Measurements from ENCODE around the gene FOXN3.
A peak's percentile ranks its signal among the peaks of the same experiment; 100 is the strongest.

Gene FOXN3

DNA sequence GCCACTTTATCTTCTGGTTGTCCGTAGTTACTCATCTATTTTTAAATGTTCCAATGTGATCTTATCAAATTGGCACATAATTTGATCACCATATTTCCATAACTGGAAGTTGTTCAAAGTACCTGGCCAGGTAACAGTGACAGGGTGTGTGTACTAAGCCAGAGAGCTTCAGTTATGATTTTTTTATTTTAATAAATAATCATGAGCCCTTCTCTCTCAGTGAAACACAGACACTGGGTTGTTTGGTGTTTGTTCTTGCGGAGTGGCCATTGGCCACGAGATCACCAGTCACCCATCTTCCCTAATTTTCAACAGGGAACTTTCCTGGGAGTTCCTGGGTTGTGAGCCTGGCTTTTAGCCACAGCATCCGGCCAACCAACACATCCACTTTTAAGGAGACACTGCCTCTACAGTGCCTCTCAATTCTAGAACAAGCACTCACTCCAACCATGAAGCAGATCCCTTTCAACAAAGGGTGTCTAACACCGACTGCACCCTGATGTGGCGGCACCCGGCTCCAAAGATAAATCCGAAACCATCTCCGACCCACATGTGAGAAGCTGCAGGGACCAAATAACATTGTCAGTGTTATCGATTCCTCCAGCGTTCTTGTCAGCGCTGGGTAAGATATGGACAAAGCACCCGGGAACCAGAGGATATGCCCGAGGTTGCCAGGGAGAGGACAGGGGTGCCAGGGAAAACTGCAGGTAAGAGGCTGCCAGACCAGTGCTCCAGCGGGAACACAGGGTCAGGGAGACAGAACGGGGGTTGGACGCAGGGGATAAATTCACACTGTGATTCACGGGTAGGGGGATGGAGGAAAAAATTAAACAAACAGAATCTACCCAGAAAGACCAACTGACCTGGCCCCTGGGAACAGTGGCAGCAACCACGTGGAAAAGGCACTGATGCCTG is 49.9 kb downstream of the FOXN3 start:
- DNase-seq: peak in 2 of 58 donors; percentile 10 to 16

DNA sequence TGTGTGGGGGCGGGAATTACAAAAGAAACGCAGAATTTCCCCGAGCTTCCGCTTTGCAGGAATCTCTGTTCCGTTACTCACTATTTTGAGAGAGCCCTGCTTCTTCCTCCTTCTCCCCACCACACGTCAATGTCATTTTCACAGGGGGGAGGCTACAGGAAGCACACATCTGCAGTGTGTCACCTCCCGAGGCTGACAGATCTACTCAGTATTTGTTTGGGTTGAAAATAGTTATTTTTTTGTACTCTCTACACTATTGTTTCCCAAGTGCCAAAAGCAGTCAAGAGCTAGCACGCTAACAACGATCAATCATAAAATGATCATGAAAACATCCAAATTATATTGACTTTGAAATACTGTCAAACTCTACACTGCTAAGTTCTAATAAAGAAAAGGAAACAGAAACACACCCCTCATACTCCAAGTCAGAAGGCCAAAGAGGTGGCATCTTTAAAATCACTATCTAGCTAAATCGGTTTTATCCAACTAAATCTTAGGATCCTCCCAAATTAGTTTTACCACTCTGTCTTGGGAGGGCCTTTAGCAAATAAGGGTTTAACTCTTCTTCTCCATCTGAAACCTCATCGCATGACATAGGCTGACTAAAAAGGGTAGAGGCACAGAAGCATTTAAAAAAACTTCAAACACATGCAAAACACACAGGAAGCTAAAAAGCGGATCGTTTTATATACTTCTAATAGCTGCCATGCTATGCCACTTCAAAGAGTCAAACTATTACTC is 51.8 kb downstream of the FOXN3 start:
- DNase-seq: peak in 3 of 58 donors; percentile 13 to 27 (median 22)

DNA sequence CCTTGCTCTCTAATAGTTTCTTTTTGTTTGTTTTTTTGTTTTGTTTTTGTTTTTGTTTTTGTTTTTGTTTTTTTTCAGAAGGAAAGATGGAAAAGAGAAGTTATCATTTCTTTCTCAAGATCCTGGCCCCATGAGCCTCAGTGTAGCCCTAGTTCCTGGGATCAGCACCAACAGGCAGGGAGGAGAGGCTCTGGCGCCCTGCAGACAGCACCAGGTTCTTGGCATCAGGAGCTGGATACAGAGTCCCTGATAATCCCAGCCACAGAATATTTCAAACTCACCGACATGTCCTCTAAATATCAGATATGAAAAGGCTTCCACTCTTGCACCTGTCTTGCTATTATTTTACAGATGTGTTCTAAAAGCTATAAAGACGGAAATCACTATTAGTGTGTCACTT is 52.7 kb downstream of the FOXN3 start:
- DNase-seq: no peak

DNA sequence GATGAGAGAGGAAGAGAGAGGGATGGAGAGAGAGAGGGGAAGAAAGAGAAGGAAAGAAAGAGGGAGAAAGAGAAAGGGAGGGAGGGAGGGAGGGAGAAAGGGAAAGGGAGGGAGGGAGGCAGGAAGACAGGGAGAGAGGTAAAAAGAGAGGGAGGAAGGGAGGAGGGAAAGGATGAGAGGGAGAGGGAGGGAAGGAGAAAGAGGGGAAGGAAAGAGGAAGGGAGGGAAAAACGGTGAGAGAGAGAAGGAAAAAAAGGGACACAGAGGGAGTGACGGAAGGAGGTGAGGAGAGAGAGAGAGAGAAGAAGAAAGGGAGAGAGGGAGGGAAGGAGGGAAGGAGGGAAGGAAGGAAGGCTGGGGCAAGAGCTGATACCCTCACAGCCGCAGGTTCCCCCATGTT is 56.8 kb downstream of the FOXN3 start:
- DNase-seq: no peak

DNA sequence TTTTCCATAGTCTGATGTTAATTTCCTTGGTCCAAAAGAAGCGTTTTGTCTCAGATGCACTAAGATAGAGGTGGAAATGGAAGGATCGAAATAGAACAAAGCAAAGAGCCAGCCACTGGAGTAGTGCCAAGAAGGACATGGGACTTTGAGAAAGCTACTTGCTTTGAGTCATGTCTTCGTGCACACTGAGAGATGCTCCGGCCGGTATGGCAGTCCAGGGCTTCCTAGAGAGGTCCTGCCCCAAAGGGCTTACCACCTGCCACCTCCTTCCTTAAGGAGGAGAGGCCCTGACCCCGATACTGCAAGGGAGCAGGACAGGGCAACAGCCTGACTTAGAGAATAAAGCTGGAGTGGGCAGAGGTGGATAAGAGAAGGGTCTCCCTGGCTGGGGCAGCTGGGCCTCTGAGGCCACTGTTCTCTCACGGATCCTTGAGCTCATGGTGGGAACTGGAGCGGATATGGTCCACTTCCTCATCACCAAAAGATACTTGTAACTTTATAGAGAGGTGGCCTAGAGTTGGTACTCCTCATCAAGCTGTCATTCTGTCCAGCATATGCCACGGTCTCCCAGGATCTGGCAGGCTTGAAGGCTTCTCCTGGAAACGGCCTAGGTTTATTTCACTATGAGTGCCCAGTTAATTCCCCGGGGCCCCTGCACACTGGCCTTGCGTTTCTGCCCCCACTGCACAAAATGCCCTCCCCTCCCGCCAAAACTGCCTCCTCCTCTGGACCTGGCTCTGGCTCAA is 57.4 kb downstream of the FOXN3 start:
- DNase-seq: peak in 12 of 58 donors; percentile 11 to 53 (median 27)

DNA sequence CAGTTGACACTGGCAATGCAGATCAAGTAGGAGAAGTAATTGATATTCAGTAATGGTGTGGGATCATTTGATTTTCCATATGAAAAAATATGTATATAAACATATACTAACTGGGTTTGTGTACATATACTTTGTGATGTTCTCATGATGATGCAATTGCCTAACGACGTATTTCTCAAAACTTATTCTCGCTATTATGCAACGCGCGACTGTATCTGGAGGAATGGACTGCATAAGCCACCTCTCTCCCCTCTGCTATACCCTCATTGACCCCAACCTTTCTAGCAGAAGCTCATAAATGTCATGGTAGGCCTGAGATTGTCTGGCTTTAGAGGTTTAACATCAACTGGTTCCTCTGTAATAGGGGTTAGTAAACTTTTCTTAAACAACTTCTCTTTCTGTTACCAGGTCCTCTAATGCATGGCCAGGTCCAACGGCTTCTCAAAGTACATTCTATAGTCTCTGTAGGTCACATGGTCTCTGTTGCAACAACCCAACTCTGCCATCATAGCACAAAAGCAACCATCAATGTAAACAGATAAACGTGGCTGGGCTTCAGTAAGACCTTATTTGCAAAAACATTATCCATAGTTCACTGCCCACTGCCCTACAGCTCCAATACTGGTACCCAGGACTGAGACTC is 59.3 kb downstream of the FOXN3 start:
- DNase-seq: no peak

DNA sequence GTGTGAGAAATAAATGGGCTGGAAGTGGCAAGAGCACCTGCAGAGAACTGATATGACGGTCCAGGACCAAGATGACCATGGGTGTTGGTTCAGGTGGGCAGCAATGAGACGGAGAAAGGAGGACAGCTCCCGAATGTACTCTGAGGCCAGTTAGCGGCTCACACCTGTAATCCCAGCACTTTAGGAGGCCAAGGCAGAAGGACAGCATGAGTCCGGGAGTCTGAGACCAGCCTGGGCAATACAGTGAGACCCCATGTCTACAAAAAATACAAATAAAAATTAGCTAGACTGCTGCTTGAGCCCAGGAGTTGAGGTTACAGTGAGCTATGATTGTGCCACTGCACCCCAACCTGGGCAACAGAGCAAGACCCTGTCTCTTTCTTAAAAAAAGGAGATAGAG is 60.1 kb downstream of the FOXN3 start:
- no peak for DNase-seq

DNA sequence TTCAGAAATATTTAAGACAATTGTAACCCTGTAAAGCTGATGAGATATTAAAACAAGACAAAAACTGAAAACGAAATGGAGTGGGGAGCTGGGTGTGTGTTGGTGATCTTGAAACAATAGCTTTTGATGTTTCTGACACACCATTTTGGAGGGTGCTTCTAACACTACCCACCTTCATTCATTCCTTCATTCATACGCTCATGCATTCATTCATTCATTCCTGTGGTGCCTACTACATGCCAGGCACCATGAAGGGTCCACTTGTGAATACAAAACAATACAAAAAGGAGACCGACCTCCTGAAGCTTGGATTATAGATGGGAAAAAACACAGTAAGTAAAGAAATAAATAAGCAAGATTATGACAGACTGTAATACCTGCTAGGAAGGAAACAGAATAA is 60.5 kb downstream of the FOXN3 start:
- no peak for DNase-seq

DNA sequence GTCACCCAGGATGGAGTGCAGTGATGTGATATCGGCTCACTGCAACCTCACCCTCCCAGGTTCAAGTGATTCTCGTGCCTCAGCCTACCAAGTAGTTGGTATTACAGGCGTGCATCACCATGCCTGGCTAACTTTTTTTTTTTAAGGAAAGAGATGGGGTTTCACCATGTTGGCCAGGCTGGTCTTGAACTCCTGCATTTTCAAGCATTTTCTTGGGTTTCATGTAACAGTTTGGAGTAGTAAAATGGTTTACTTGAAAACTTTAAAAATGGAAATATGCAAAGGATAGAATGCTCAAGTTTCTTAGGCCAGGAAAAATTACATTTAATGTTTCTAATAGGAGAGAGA is 63.3 kb downstream of the FOXN3 start:
- DNase-seq: no peak

DNA sequence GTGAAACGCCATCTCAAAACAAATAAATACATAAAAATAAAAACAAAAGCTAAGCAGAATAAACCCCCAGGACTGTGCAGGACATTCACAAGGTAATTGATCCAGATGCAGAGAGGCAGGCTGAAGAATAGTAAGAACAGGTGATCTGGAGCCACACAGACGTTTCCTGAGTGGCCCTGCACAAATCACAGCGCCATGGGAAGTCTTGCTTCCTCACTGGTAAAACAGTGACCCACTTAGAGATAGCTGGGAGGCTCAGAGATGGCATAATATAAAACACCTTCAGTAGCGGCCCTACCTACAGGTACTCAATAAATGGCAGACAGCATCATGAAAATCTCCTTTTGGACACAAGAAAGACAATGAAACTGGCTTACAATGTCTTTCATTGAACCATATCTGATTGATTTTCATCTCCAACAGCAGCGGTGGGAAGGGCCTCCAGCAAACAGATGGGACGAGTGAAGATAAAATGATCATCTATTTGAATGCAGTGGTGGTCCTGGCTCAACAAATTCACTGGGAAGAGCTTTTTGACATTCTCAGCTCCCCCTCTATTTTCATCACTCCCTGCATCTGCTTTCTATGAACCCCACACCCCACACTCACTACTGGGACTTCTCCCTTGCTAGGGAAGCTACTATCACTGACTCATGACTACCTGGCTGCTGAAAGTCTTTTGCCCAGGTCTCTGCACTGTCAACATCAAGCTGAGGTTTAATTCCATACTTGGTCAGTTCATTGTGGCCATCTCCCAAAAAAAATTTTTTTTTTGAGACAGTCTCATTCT is 63.9 kb downstream of the FOXN3 start:
- DNase-seq: no peak

DNA sequence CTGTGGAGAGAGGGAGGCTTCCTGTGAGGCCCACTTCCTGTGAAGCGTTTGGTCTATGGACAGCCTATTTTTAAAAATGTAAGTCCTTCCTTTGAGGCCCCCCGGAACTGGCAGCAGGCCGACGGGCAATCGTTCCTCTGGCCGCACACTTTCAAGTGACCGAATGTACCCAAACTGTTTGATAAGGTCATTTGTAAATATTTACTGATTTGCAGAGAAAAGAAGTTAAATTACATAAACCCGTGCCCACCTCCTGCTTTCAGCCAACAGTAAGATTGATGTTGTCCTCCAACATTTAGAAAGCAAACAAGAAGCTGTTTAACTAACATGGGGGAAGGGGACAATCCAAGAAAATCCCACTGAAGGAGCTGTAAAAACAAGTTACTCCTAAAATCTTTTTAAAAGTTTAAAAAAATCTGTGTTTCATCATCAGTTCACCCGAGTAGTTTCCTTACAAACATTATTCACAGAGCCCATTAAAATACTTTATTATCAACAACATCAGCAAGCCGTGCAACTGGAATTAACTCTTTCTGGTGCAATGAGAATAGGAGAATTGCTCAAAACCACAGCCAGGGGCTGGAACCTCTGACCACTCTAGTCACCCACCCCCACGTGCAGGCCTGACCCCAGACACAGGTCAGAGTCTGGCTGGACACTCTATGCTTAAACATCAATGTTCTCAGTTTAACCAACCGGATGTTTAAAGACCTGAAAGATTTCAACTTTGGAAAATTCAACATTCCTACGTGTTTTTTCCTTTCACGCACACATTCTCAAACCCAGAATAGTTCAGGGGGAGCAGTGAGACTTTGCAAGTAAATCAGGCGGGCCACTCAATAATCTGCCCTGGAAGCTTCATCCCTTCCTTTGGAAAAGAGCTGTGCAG is 65.3 kb downstream of the FOXN3 start:
- DNase-seq: no peak

DNA sequence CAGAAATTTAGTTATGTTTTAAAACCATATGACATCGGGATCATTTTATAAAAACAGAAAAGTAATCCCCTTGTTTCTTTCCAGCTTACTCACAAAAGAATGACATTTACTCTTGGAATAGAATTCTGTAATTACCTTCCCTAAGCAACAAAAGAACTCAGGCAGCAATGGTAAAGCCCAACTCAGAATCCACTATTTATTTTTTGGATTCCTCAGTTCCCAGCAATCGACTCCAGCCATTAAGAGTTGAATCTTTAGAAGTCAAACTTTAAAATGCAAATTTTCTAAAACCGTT is 65.9 kb downstream of the FOXN3 start:
- DNase-seq: no peak

DNA sequence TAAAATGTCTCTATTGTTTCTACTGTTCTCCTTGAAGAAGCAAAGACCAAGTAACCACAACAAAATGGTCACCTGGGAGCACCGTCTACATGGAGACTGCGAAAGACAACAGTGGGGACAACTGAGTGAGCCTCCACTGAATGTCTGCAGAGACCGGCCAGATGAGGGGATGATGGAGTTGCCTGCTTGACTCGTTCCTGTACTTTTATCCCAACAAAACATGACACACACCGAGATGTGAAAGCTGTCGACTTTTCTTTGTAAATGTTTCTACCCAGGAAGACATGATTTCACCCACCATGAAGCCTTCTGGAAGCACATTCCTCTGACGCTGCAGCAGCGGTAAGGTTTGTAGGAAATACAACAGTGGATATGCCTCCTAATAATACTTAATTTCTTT is 66.9 kb downstream of the FOXN3 start:
- DNase-seq: no peak

DNA sequence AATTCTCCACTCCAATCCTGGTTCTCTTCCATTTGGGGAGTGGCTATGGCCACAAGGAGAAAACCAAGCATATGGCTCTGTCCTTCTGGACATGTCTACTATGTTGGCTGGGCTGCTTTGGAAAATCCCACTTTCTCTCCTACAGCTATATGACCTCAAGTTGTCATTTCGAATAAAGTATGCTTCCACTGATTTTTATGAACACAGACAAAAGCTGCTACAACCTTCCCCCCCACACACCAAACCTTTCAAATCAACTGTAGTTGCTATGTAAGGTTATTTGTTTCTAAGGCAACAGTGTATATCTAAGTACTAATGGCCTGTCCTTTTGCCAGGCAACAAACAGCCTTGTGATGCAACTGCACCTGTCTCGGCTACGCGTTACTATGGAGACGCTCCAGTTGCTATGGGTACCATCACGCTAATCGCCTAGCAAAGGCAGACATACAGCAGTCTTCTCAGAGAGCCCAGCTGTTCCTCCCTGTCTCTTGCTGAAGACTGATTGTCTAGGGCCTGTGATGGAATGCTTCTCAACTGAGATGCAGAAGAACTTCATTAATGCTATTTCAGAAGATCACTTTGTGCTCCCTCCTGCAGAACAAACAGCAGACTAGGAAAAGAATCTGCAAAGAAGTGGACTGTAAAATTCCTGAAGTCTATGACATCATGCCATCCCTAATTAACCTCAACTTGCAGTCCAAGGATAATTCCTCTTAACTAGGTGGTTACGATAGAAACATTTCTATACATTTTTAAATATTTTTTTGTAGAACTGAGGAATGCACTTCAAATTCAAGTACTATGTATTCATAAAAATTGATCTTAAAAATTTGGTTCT is 67.6 kb downstream of the FOXN3 start:
- peak in 50 of 58 donors; percentile 19 to 91 (median 70) for DNase-seq

DNA sequence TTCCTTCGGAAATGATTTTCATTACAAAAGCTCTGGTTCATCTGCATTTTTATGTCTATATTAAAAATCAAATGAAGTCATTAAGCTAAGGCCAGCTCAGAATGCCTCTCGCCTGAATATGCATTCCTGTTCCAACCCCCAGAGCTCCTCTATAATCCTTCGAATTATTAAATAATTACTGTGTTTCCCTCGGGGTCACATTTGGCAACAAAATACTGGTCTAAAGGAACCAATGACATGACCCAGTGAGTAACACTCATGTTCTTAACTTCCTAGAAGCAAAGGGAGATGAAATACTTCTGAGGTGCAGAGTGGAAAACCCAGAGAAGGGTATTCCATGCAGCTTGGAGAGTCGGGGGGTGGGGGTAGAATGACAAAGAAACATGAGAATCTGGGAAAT is 68.3 kb downstream of the FOXN3 start:
- DNase-seq: no peak

DNA sequence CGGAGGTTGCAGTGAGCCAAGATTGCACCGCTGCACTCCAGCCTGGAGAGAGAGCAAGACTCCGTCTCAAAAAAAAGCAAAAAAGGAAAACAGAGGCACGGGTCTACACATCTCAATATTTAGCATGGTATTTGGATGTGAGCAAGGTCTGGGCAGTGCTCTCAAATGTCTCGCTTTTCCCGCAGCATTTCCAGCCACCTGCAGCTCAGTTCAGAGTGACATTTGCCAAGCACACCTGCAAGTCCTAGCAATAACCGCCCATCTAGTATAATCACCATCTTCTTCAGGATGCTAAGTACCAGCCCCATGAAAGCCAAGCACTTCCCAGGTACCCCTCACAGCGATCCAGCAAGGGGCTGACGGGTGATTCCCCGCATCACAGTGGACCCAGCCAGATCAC is 69.1 kb downstream of the FOXN3 start:
- DNase-seq: no peak

DNA sequence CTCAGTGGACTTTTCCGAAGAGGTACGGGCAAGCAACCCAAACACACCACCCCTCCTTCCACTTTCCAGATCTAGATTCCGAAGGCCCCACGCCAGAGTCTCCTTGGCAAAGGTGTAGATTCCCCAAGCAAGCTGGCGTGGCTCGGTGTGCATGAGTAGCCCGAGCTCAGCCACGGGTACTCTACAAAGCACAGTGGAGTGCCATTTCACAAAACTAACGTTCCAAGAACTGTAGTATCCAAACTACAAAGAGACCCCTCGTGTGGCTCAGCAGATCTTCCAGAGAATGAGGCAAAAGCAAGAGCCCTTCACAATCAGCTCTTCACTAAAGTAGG is 72.1 kb downstream of the FOXN3 start:
- DNase-seq: peak in 22 of 58 donors; percentile 6 to 65 (median 24)

DNA sequence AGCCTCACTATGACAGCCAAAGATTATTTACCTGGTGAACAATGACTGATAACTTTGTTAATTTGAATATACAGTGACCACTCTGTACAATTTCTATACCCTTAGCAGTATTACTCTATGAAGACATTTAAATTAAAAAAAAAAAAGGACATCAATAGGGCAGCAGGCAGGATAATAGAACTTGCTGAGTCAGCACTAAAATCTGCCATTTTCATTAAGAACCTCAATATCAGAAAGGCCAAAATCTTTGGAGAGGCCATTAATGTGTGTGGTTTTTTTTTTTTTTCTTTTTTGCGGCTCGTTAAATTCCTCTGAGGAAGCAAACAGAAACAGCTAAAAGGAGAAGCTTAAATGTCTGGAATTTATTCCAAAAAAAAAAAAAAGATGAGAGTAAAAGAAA is 73.7 kb downstream of the FOXN3 start:
- DNase-seq: no peak

DNA sequence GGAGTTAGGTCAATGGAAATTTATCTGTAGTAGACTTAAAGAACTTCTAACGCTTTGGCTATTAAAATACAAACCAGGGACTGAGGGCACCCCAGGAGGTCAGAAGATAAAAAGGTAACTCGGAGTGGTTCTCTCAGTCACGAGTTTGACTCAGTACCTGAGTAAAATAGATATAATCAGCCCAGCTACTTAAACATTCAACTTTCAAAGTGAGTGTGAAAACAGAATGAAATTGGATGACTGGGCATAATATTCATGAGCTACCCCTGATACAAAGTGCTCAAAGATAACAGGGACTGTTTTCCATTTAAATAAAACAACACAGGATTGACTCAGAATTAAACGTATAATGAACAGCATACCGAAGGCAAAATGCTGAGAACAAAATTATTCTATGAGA is 75.0 kb downstream of the FOXN3 start:
- DNase-seq: no peak
